Hepatocyte (in vitro differentiated cells): ENCODE measurements around the gene GNA14. TPM values are rescaled to one million over a fixed set of nuclear protein-coding genes. Genes with fewer than 3 reads are reported as not detected.
"Not testable (repeated sequence)": the region's sequence is repeated elsewhere in the genome, so short reads cannot be mapped to it uniquely, and the experiment has no call there.

ENCODE experiments used
- DNase-seq: peaks from one replicate; pipeline ENCODE4 v3.0.0-alpha.2; 2016; ENCODE audit warnings: low spot score
- H2AFZ ChIP-seq: fragments of 200-600 bp; sonication (generic); 2 replicates; pipeline ENCODE4 v1.6.0; 2016; ENCODE audit warnings: antibody characterized with exemption, mild to moderate bottlenecking
- H3K27ac ChIP-seq: fragments of 200-600 bp; sonication (generic); 2 replicates; pipeline ENCODE4 v1.5.1; 2016; ENCODE audit warnings: mild to moderate bottlenecking
- H3K27me3 ChIP-seq: fragments of 200-600 bp; sonication (generic); 2 replicates; pipeline ENCODE4 v1.6.1; 2016
- H3K36me3 ChIP-seq: fragments of 200-600 bp; sonication (generic); replicated peaks from 2 replicates; pipeline ENCODE4 v1.5.1; 2016; ENCODE audit warnings: low read depth; ENCODE audit not compliant: insufficient read depth
- H3K4me1 ChIP-seq: fragments of 200-600 bp; sonication (generic); 2 replicates; pipeline ENCODE4 v1.5.1; 2016; ENCODE audit warnings: mild to moderate bottlenecking, moderate library complexity; ENCODE audit not compliant: insufficient read depth
- H3K4me2 ChIP-seq: fragments of 200-600 bp; sonication (generic); 2 replicates; pipeline ENCODE4 v1.6.0; 2016
- H3K4me3 ChIP-seq: fragments of 200-600 bp; sonication (generic); 2 replicates; pipeline ENCODE4 v1.5.1; 2016; ENCODE audit warnings: mild to moderate bottlenecking
- H3K79me2 ChIP-seq: fragments of 200-600 bp; sonication (generic); 2 replicates; pipeline ENCODE4 v1.6.0; 2017; ENCODE audit warnings: mild to moderate bottlenecking
- H3K9me2 ChIP-seq: fragments of 200-600 bp; sonication (generic); replicated peaks from 2 replicates; pipeline ENCODE4 v1.6.0; 2017; ENCODE audit warnings: mild to moderate bottlenecking; ENCODE audit not compliant: insufficient read depth
- H3K9me3 ChIP-seq: fragments of 200-600 bp; sonication (generic); 2 replicates; pipeline ENCODE4 v1.5.1; 2016; ENCODE audit warnings: low read depth, mild to moderate bottlenecking
- H4K20me1 ChIP-seq: fragments of 200-600 bp; sonication (generic); 2 replicates; pipeline ENCODE4 v1.6.0; 2016; ENCODE audit warnings: mild to moderate bottlenecking; ENCODE audit not compliant: insufficient read depth, poor library complexity, severe bottlenecking
- EZH2 ChIP-seq: fragments of 200-600 bp; sonication (generic); IDR thresholded peaks from 2 replicates; pipeline ENCODE4 v1.6.1; 2016; ENCODE audit warnings: antibody characterized with exemption, mild to moderate bottlenecking, borderline replicate concordance
- EZH2phosphoT487 ChIP-seq: fragments of 200-600 bp; sonication (generic); IDR thresholded peaks from one replicate; pipeline ENCODE4 v1.6.1; 2018; ENCODE audit warnings: antibody characterized with exemption, mild to moderate bottlenecking, low read depth, moderate library complexity; ENCODE audit not compliant: unreplicated experiment, severe bottlenecking
- WGBS: methylation state at CpG from one replicate; pipeline ENCODE4 v1.1.6; 2016; ENCODE audit warnings: low lambda C conversion rate; ENCODE audit errors: missing lambda C conversion rate; 5-methylcytosine and 5-hydroxymethylcytosine counted together
- polyA plus RNA-seq: library from polyadenylated mRNA; unstranded; fragments of >200 nt; fragmentation: Nextera tagmentation; extraction: Ambion mirVana; gene quantifications from 2 replicates; pipeline ENCODE4 v1.2.1, GENCODE V29; 2016
- total RNA-seq: library from RNA; depleted of rRNA; stranded (reverse); fragments of >200 nt; gene quantifications from 2 replicates; pipeline ENCODE4 v1.2.3, GENCODE V29; 2014
- TF ChIP-seq, protein P1 (sequence below): fragments of 200-600 bp; sonication (generic); IDR thresholded peaks from 2 replicates; pipeline ENCODE4 v1.5.1; 2016; ENCODE audit warnings: antibody characterized with exemption, mild to moderate bottlenecking; ENCODE audit not compliant: poor library complexity

The GNA14 gene
- total and polyA plus RNA-seq, 2 experiments from 2014 or later = 1.2 to 3.1 TPM

DNA sequence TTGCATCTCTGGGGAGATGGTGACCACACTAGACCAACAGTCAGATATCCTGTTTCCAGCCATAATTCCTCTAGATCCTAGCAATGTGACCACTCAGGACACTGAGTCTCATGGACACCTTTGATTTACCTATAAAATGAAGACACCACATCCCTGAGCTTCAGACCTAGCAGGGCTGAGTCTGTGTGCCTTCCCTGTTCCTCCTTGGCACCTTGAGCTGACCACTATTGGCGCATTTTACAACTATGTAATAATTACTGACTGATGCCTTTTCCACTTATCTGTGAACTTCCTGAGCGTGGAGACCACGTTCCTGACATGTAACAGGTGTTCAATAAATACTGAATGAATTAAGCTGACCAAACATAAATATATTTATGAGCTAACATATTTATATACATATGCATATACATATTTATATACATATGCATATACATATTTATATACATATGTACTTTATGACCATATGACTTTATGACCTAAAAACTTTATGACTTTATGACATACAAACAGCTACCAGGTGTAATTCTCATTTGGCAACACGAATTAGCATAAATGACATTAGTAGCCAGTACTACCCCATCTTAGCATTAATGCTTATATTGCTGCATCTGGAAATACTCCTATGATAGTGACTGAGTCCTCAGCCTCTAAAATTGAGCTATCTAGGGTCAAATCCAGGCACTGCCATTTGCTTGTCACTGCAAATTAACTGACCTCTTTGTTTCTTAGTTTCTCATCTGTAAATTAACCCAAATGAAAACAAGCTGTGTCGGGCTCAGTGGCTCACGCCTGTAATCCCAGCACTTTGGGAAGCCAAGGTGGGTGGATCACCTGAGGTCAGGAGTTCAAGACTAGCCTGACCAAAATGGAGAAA is 150.6 kb downstream of the GNA14 start:
- no peak overlapping the region for H3K4me2 ChIP-seq
- no peaks in the 10 kb centered on the region for H3K79me2 ChIP-seq
- no peaks in the 10 kb centered on the region for H3K9me2 ChIP-seq
- DNase-seq = no peak
- H3K4me1 ChIP-seq = peaks cover 8% of the 10 kb centered on the region
- H3K27me3 ChIP-seq = no peaks in the 10 kb centered on the region
- H3K36me3 ChIP-seq = no peaks in the 10 kb centered on the region
- no peaks in the 10 kb centered on the region for H4K20me1 ChIP-seq
- H3K27ac ChIP-seq = no peak overlapping the region
- H3K4me3 ChIP-seq = no peak overlapping the region
- WGBS = 87% methylated on average over 6 of the region's 6 CpGs
- TF ChIP-seq, protein P1, sequence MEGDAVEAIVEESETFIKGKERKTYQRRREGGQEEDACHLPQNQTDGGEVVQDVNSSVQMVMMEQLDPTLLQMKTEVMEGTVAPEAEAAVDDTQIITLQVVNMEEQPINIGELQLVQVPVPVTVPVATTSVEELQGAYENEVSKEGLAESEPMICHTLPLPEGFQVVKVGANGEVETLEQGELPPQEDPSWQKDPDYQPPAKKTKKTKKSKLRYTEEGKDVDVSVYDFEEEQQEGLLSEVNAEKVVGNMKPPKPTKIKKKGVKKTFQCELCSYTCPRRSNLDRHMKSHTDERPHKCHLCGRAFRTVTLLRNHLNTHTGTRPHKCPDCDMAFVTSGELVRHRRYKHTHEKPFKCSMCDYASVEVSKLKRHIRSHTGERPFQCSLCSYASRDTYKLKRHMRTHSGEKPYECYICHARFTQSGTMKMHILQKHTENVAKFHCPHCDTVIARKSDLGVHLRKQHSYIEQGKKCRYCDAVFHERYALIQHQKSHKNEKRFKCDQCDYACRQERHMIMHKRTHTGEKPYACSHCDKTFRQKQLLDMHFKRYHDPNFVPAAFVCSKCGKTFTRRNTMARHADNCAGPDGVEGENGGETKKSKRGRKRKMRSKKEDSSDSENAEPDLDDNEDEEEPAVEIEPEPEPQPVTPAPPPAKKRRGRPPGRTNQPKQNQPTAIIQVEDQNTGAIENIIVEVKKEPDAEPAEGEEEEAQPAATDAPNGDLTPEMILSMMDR = no peak
- TF ChIP-seq EZH2phosphoT487 (no peak), EZH2 (no peak)
- H3K9me3 ChIP-seq = no peaks in the 10 kb centered on the region
- no peak overlapping the region for H2AFZ ChIP-seq

DNA sequence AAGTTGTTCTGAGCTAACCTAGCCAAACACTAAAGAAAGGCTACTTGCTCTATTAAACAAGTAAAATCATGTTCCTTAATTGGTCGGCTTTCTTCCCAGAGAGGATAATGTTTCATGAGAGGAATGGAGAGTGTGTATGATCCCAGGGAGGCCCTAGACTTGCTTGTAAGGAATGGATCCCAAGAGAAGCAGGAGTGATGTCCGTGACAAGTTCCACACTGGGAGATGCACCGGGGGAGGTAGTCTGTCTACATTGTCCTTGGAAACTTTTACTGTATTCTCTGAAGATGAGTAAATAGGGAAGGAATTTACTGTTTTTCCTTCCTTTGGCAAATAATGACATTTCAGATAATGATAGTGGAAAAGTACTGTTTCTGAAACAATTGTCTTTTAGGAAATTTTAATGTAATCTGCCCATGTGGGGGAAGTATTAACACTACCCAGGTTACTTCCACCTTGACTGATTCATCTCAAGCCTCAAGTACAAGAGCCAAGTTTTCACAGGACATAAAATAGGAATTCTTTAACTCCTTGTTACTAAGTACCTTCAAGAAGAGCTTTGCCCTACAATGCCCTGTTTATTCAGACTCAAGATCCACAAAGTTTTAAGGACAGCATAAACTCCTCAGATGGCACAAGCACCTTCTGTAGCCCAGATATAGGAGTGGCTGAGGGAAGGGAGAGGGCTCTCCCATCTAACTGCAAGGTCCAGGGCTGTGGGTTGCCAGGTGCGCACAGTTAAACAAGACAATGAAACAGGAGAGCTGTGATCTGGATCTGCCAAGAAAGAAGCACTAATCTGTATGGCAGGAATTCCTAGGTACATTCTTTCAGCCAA is 152.1 kb downstream of the GNA14 start:
- WGBS = 49% methylated on average over 4 of the region's 4 CpGs
- Histone ChIP-seq H4K20me1 (no peaks in the 10 kb centered on the region), H3K27ac (peak overlapping the region; percentile 47), H3K36me3 (no peaks in the 10 kb centered on the region), H3K9me2 (no peaks in the 10 kb centered on the region), H3K4me2 (peak overlapping the region; percentile 3), H3K27me3 (no peaks in the 10 kb centered on the region), H3K4me1 (peaks cover 8% of the 10 kb centered on the region), H2AFZ (no peak overlapping the region), H3K79me2 (no peaks in the 10 kb centered on the region), H3K4me3 (no peak overlapping the region), H3K9me3 (no peaks in the 10 kb centered on the region)
- TF ChIP-seq EZH2 (no peak), EZH2phosphoT487 (peak; percentile 66)
- TF ChIP-seq, protein P1 = no peak
- DNase-seq = peak; percentile 43

DNA sequence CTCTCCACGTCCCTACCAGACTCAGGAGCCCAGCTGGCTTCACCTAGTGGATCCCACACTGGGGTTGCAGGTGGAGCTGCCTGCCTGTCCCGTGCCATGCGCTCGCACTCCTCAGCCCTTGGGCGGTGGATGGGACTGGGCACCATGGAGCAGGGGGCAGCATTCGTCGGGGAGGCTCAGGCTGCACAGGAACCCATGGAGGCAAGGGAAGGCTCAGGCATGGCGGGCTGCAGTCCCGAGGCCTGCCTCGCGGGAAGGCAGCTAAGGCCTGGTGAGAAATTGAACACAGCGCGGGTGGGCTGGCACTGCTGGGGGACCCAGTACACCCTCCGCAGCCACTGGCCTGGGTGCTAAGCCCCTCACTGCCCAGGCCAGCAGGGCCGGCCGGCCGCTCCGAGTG is 157.8 kb downstream of the GNA14 start:
- not testable (repeated sequence) for H3K4me2 ChIP-seq, H3K27ac ChIP-seq, H3K4me3 ChIP-seq, H3K36me3 ChIP-seq, H2AFZ ChIP-seq, H3K9me3 ChIP-seq, H3K9me2 ChIP-seq, H3K27me3 ChIP-seq, H3K4me1 ChIP-seq, DNase-seq, H3K79me2 ChIP-seq, H4K20me1 ChIP-seq
- WGBS = 96% methylated on average over 10 of the region's 18 CpGs

DNA sequence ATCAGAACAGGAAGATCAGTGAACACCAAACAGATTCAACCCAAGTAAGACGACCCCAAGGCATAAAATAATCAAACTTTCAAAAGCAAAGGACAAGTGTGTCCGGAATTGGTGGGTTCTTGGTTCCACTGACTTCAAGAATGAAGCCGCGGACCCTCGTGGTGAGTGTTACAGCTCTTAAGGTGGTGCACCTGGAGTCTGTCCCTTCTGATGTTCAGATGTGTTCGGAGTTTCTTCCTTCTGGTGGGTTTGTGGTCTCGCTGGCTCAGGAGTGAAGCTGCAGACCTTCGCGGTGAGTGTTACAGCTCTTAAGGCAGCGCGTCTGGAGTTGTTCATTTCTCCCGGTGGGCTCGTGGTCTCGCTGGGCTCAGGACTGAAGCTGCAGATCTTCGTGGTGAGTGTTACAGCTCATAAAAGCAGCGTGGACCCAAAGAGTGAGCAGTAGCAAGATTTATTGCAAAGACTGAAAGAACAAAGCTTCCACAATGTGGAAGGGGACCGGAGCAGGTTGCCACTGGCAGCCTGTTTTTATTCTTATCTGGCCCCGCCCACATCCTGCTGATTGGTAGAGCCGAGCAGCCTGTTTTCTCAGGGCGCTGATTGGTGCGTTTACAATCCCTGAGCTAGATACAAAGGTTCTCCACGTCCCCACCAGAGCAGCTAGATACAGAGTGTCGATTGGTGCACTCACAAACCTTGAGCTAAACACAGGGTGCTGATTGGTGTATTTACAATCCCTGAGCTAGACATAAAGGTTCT is 158.5 kb downstream of the GNA14 start:
- H3K27ac ChIP-seq, H3K27me3 ChIP-seq, H3K4me3 ChIP-seq, H3K36me3 ChIP-seq, H4K20me1 ChIP-seq, H3K4me1 ChIP-seq, H3K9me3 ChIP-seq, DNase-seq, H3K9me2 ChIP-seq, H3K79me2 ChIP-seq, H2AFZ ChIP-seq, H3K4me2 ChIP-seq: not testable (repeated sequence)
- 88% methylated on average over 23 of the region's 23 CpGs for WGBS
